Kidney capillary endothelial cell (primary cell): Measurements from ENCODE around the gene CHCHD3.

Source experiments
- DNase-seq: peaks from one replicate; pipeline ENCODE4 v3.0.0-alpha.2; 2018; ENCODE audit warnings: low spot score

CHCHD3 gene

DNA sequence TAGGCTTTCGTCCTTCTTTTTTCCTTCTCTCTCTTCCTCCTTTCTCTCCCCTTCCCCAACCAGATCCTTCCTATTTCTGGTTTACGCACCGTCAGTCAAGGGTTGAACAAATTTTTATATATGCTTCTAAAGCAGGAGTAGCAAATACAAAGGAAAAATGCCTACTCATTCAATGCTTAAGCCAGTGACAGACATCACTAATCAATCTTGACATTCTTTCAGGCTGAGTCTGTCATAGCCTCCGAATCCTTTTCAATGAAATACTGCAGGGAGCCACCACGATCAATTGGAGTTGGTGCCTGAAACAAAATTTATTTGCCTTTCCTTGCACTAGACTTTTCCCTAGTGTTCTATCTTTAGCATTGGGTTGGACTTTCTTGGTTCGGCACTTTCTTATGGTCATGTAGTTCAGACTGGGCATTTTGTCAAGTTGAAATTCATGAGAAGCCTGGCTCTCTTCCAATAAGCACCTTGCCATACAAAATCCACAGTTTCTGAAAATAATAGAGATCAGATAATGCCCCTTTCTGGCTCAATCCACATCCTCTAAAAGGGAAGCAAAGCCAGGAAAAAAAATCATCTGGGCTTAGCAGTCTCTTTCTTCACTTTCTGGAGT is 266.1 kb downstream of the CHCHD3 start:
- DNase-seq, result no peak

- no peak for DNase-seq
Observed at GRCh38 chr7:132815130-132815529, 266.8 kb downstream of the CHCHD3 start.

DNA sequence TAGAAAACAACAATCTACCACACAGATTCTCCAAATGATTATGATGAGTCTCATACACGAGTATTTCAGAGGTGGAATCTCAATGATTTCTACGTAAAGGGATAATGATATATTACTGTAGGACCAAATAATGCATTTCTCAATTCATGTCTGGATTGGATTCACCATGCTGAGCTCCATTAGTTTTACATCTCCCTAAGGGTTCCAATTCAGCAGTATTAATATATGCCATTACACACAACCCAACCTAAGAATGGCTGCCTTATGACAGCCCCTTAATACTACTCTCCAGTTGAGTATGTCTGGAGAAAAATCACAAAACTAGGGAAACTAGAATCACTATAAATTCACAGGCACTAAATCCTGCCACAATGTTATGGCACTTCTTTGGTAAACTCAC is 271.3 kb downstream of the CHCHD3 start:
- no peak for DNase-seq

DNA sequence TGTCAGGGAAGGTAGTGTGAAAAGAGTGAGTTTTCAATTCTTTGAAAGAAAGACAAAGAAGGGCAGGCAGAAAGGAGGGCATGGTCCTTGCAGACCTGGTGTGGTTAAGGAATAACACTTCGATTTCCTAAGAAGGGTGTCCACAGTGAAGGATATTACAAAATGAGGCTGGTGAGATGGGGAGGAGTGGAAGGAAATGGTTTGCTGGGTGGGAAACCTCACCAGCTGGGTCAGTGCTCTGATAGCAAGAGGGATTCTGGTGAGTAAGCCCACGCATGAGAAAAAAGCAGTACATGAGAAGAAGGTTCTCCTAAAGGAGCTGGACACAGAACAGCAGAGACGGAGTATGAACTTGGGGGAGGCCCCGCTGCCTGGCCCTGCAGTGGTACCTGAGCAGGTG is 275.1 kb downstream of the CHCHD3 start:
- no peak for DNase-seq

- DNase-seq, result no peak
Observed at GRCh38 chr7:132805766-132806165, 276.1 kb downstream of the CHCHD3 start.

DNA sequence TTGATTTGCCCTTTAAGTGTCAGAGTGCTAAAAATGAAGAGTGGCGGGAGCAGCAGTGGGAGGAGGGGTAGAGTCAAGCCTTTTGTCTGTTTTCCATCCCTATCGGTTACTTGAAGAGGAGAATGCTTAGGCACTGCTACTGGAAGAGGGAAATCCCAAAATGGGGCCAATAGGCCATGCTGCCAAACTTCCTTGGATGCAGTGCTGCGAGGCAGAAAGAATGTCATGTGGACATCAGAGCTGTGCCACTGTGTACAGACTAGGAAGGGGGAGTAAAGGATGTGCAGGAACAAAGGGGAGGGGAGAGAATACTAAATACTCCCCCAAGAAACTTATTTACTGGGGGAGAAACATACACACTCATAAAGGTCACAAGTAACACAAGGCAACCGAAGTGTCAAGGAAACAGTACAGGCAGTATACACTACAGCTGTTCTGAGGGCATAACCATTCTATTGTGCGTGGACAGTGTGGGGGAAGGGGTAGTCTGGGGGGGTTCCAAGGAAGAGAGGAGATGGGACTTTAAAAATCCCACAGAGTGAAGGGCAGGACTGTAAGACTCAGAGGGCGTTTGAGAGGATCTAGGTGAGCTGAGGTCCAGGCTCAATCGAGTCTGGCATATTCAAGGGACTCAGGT is 276.9 kb downstream of the CHCHD3 start:
- DNase-seq, result no peak

DNA sequence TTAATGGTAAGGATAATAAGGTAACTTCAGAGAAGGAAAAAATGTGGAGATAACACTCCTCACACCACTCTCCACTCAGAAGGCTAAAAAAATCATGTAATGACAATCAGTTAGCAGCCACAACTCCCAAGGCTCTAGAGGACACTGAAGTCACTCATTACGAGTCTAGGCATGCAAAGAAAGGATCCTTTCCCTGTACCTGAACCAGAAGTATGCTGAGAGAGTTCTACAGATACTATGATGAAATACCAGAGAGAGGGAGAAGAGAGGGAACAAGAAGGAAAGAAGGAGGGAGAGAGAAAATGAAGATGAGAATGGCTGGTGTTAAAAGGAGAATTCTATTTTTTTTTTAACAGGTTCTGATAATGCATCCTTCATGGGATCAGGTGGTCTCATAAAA is 281.4 kb downstream of the CHCHD3 start:
- DNase-seq, result no peak

- no peak for DNase-seq
Observed at GRCh38 chr7:132799081-132799413, 282.8 kb downstream of the CHCHD3 start.

DNA sequence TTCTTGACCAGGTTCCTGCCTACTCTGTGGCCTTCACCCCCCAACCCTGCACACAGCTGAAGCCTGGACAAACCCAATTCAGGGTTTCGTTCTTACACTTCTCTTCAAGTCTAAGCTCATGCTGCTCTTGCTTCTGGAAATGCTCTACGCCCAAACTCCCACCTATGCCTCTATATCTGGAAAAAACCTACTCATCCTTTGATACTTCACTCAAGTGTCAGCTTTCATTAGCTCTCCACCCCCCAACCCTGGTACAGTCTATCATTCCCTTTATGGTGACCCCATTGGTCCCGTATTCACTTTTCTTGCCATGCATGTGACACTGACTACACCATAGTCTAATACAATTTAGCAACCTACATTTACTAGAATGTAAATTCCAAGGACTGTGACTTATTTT is 284.7 kb downstream of the CHCHD3 start:
- DNase-seq, result no peak

GRCh38 chr7:132793474-132793873 is 288.4 kb downstream of the CHCHD3 start:
- DNase-seq, result no peak

DNA sequence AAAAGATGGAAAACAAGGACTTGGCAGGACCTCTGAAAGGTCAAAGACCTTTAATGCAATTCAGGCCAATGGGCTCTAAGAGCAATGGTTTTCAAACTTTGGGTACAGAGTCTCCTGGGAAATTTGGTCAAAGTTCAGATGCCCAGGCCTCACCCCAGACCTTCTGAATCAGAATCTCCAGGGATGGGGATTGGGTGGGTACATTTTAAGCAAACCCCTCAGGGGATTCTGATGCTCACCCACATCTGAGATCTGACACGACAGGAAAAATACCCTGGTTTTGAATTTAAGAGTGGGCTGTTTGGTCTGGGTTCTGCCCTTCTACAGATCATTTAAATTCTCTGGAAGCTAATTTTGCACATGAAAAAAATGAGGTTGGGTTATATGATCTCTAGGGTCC is 290.9 kb downstream of the CHCHD3 start:
- DNase-seq, result no peak

GRCh38 chr7:132790104-132790503 is 291.8 kb downstream of the CHCHD3 start:
- DNase-seq, result no peak

DNA sequence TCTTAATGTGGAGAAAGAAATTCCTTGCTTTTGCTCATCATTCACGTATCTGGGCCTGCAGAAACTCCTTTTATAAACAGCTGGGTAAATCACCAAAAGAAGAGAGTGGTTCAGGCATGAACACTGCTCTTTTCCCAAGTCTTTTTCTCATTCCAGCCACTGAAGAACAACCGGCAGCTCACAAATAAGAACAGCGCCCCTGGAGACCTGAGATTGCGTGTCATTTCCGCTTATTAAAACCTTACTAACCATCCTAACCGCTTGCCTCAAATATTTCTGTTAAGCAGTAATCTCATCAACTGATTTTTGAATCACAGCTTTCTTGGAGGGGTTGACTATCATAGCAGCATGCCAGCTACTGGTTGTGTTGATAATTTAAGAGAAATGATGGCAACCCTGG is 292.6 kb downstream of the CHCHD3 start:
- no peak for DNase-seq

- no peak for DNase-seq
Observed at GRCh38 chr7:132785870-132786269, 296.0 kb downstream of the CHCHD3 start.

- no peak for DNase-seq
Observed at GRCh38 chr7:132784406-132784805, 297.5 kb downstream of the CHCHD3 start.

DNA sequence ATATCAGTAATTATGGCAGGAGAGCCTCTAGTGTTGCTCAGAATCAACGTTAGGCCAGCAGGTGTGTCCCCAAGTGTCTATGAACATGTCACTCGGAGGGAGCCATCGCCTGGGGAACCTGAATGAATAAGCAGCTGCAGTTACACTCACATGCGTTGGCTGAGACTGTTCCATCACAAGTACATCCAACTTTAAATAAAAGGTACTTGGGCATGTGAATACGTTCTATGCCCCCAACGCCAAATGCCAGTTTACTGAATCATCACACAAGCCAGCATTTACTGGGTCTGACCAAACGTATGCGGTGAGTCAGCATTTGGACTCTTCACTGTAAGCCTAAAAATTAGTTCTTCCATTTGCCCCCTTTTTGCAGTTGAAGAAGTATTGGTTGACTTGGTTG is 298.1 kb downstream of the CHCHD3 start:
- DNase-seq, result no peak

GRCh38 chr7:132782777-132783640 is 298.9 kb downstream of the CHCHD3 start:
- DNase-seq, result no peak

DNA sequence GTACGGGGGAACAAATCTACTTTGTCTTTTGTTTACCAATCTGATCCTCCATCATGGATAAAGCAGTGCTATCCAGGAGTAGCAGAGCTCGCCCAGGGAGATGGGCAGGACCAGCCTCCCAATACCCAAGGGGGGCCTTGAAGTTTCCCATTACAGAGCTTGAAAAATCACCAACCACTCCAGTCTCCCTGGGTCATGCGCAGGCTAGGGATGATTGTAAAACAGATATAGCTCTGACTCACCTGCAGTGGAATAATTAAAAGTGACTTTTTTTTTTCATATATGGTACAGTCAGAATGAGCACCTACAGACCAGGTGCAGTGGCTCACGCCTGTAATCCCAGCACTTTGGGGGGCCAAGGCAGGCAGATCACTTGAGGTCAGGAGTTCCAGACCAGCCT is 301.1 kb downstream of the CHCHD3 start:
- no peak for DNase-seq

DNA sequence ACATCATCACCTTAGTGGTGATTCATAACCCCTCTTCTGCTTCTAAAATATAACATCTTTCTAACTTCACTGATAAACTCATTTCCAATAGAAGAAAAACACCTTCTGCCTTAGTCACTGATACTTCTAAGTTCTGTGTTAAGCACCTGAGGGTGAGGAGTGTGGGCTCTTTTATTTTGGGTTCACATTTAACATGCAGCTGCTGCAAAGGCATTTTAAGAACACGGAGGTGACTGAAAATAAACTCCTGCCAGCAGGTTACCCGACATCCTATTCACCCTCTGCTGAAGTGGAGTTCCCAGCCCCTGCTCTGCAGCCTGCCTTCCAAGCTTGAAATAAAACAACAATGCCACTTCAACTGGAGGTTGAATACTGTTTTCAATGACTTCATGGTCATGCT is 302.7 kb downstream of the CHCHD3 start:
- DNase-seq, result no peak

- no peak for DNase-seq
Observed at GRCh38 chr7:132778761-132779160, 303.1 kb downstream of the CHCHD3 start.

GRCh38 chr7:132777956-132778355 is 303.9 kb downstream of the CHCHD3 start:
- no peak for DNase-seq

- DNase-seq, result no peak
Observed at GRCh38 chr7:132777414-132777813, 304.5 kb downstream of the CHCHD3 start.

DNA sequence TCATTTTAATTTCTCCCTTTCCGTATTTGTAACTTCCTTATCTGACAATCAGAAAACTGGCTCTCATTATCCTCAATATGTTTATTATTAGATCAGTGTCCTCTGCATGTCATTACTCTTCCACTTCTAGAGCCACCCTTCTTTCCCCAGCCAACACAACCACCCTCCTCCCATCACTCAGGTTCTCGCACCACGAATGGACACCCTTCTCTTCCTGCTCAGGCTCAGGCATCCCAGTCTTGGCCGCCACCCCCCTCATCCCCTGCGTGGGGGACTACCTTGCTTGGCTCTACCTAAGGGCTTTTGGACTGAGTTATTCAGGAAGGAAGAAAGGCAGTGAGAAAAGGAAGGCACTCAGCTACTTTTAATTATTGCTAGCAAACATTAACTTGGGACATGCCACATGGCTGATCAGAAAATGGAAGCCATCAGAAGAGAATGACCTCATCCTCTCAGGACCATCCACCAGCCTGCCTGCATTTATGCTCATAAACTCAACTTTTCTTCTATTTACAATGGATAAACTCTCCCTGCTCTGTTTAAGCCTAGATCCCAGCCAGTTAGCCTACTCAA is 305.8 kb downstream of the CHCHD3 start:
- no peak for DNase-seq
